GM21526 (cell line): ENCODE results near the gene ZBTB45.
"Not testable (repeated sequence)": the region's sequence is repeated elsewhere in the genome, so short reads cannot be mapped to it uniquely, and the experiment has no call there.

Source experiments
- ATAC-seq: cut with Tn5 transposase; IDR thresholded peaks from one replicate; pipeline ENCODE4 v1.9.1; 2021; ENCODE audit warnings: moderate library complexity; ENCODE audit not compliant: unreplicated experiment, low FRiP score

ZBTB45 gene

GRCh38 chr19:58477871-58478270 is 41.7 kb downstream of the ZBTB45 start:
- ATAC-seq: no peak

GRCh38 chr19:58477130-58477529 is 42.5 kb downstream of the ZBTB45 start:
- no peak for ATAC-seq

- ATAC-seq: peak; percentile 3
Observed at GRCh38 chr19:58476498-58477015, 43.1 kb downstream of the ZBTB45 start.

GRCh38 chr19:58475714-58476497 is 43.7 kb downstream of the ZBTB45 start, which contains the start of gene ZNF446:
TSS of gene ZNF446 (plus strand) at chr19:58476352. CDS start at chr19:58477219, 867 bp downstream.
- peak; percentile 71 for ATAC-seq

- ATAC-seq: no peak
Observed at GRCh38 chr19:58474997-58475713, 44.5 kb downstream of the ZBTB45 start.

GRCh38 chr19:58474291-58474996 is 45.2 kb downstream of the ZBTB45 start:
- ATAC-seq: no peak

- ATAC-seq: no peak
Observed at GRCh38 chr19:58473775-58474174, 45.8 kb downstream of the ZBTB45 start.

- no peak for ATAC-seq
Observed at GRCh38 chr19:58471736-58472135, 47.9 kb downstream of the ZBTB45 start.

- not testable (repeated sequence) for ATAC-seq
Observed at GRCh38 chr19:58470837-58471543, 48.6 kb downstream of the ZBTB45 start.

- no peak for ATAC-seq
Observed at GRCh38 chr19:58469241-58470013, 50.2 kb downstream of the ZBTB45 start.

- no peak for ATAC-seq
Observed at GRCh38 chr19:58468216-58468839, 51.3 kb downstream of the ZBTB45 start.

- ATAC-seq: peak; percentile 69
Observed at GRCh38 chr19:58466760-58467589, 52.6 kb downstream of the ZBTB45 start, which contains the start of gene ZNF324. TSS of gene ZNF324 (plus strand) at chr19:58467080. CDS start at chr19:58469186, 2,106 bp downstream.

- ATAC-seq: no peak
Observed at GRCh38 chr19:58466089-58466759, 53.4 kb downstream of the ZBTB45 start.
